Suprapubic skin (tissue), 3 donors: Measurements from ENCODE around the gene CDC42SE2.

ENCODE experiments used
- POLR2A ChIP-seq, 2 donors: fragments of 450-650 bp; IDR thresholded peaks; one replicate each; pipeline ENCODE4 v1.6.1; 2017; ENCODE audit warnings: antibody characterized with exemption in 2 of 2, mild to moderate bottlenecking in 2 of 2, moderate library complexity in 2 of 2
- TF ChIP-seq, protein P1 (sequence below), 2 donors: fragments of 200-600 bp in 1 of 2; fragments of 450-650 bp in 1 of 2; sonication (generic) in 1 of 2; IDR thresholded peaks; one replicate each; pipeline ENCODE4 v1.5.1; 2016 to 2019; ENCODE audit warnings: antibody characterized with exemption in 2 of 2, mild to moderate bottlenecking in 1 of 2, moderate library complexity in 1 of 2

DNA sequence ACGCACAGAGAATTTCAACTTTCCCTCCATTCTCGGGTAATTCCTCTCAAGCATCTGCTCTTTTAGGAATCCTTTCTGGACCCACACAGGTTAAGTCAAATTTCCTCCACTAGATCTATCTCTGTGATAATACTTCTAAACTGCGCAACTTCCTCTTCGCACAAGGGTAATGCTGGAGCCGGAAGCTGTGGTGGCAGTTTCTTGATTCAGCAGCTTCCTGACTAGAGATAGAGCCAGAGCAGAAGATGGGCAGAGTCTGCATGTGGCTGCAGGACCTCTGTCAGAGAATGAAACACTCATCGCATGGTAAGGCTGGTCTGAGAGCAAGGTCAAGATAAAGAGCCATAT lies 11.1 kb upstream of the CDC42SE2 start:
- TF ChIP-seq, protein P1, sequence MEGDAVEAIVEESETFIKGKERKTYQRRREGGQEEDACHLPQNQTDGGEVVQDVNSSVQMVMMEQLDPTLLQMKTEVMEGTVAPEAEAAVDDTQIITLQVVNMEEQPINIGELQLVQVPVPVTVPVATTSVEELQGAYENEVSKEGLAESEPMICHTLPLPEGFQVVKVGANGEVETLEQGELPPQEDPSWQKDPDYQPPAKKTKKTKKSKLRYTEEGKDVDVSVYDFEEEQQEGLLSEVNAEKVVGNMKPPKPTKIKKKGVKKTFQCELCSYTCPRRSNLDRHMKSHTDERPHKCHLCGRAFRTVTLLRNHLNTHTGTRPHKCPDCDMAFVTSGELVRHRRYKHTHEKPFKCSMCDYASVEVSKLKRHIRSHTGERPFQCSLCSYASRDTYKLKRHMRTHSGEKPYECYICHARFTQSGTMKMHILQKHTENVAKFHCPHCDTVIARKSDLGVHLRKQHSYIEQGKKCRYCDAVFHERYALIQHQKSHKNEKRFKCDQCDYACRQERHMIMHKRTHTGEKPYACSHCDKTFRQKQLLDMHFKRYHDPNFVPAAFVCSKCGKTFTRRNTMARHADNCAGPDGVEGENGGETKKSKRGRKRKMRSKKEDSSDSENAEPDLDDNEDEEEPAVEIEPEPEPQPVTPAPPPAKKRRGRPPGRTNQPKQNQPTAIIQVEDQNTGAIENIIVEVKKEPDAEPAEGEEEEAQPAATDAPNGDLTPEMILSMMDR (IDR thresholded peaks at IDR 0.05) = no peak
- TF ChIP-seq POLR2A (IDR thresholded peaks at IDR 0.05) = peak in 1 of 2 donors; percentile 34
